HepG2 (cell line): ENCODE data around the gene SCAMP3. TPM values are rescaled to one million over a fixed set of nuclear protein-coding genes. Genes with fewer than 3 reads are reported as not detected.

Source experiments
- GMEB1 ChIP-seq: sonication (generic); formaldehyde crosslinking; IDR thresholded peaks from 2 replicates; pipeline ENCODE4 v1.5.1; 2020; ENCODE audit warnings: missing genetic modification reagents, mild to moderate bottlenecking, borderline replicate concordance
- HMGXB3 ChIP-seq: sonication (generic); formaldehyde crosslinking; IDR thresholded peaks from 2 replicates; pipeline ENCODE4 v1.4.0; 2020; ENCODE audit warnings: missing genetic modification reagents, borderline replicate concordance
- NCOA2 ChIP-seq: sonication (generic); formaldehyde crosslinking; IDR thresholded peaks from 2 replicates; pipeline ENCODE4 v1.8.0; 2022; ENCODE audit warnings: inconsistent platforms
- NFYC ChIP-seq: IDR thresholded peaks from 2 replicates; pipeline ENCODE4 v1.6.1; 2016; ENCODE audit warnings: missing genetic modification reagents, missing compliant biosample characterization
- PHF21A ChIP-seq: sonication (generic); formaldehyde crosslinking; IDR thresholded peaks from 2 replicates; pipeline ENCODE4 v1.5.0; 2020; ENCODE audit warnings: mild to moderate bottlenecking, missing genetic modification reagents
- POLR2A ChIP-seq, 2 experiments: IDR thresholded peaks; 2 replicates each; pipeline ENCODE4 v1.6.1; 2011; ENCODE audit warnings: low read depth in 2 of 2, low read length in 2 of 2, mild to moderate bottlenecking in 1 of 2, moderate library complexity in 1 of 2; ENCODE audit not compliant: insufficient read depth in 1 of 2
- PRDM10 ChIP-seq: sonication (generic); formaldehyde crosslinking; IDR thresholded peaks from 2 replicates; pipeline ENCODE4 v1.4.0; 2020; ENCODE audit warnings: low read depth, missing genetic modification reagents
- PRMT3 ChIP-seq: sonication (generic); formaldehyde crosslinking; IDR thresholded peaks from 2 replicates; pipeline ENCODE4 v1.8.1; 2022; ENCODE audit warnings: low read depth, mild to moderate bottlenecking, moderate library complexity, missing genetic modification reagents, borderline replicate concordance
- PTBP1 ChIP-seq: fragments of 200-400 bp; formaldehyde crosslinking; IDR thresholded peaks from 2 replicates; pipeline ENCODE4 v1.6.1; 2018; ENCODE audit warnings: low read length, low read depth; ENCODE audit not compliant: poor library complexity, severe bottlenecking
- RAD51 ChIP-seq: fragments of 450-650 bp; IDR thresholded peaks from 2 replicates; pipeline ENCODE4 v1.6.1; 2016; ENCODE audit warnings: borderline replicate concordance
- RELA ChIP-seq: sonication (generic); formaldehyde crosslinking; IDR thresholded peaks from 2 replicates; pipeline ENCODE4 v1.4.0; 2020; ENCODE audit warnings: missing genetic modification reagents
- THRA ChIP-seq: sonication (generic); formaldehyde crosslinking; IDR thresholded peaks from 2 replicates; pipeline ENCODE4 v1.4.0; 2020; ENCODE audit warnings: missing genetic modification reagents, borderline replicate concordance
- ZFX ChIP-seq: sonication (generic); formaldehyde crosslinking; IDR thresholded peaks from 2 replicates; pipeline ENCODE4 v1.4.0; 2020; ENCODE audit warnings: mild to moderate bottlenecking, low read depth, missing genetic modification reagents, moderate library complexity
- ZMYM4 ChIP-seq: sonication (generic); formaldehyde crosslinking; IDR thresholded peaks from 2 replicates; pipeline ENCODE4 v1.8.1; 2023; ENCODE audit warnings: mild to moderate bottlenecking, missing genetic modification reagents
- ZNF577 ChIP-seq: sonication (generic); formaldehyde crosslinking; IDR thresholded peaks from 2 replicates; pipeline ENCODE4 v1.4.0; 2020; ENCODE audit warnings: mild to moderate bottlenecking, low read depth, missing genetic modification reagents, borderline replicate concordance
- ZNF83 ChIP-seq: sonication (generic); formaldehyde crosslinking; IDR thresholded peaks from 2 replicates; pipeline ENCODE4 v1.4.0; 2020; ENCODE audit warnings: missing genetic modification reagents, mild to moderate bottlenecking, borderline replicate concordance
- polyA plus RNA-seq, 8 experiments: library from polyadenylated mRNA; depleted of rRNA in 3 of 8; stranded (reverse) in 7 of 8; unstranded in 1 of 8; fragments of >200 nt; fragmentation: Illumina TruSeq in 4 of 8; extraction: Trizol in 4 of 8; gene quantifications; 2 replicates each; pipeline versions ENCODE4 v1.2.1 to v1.2.3, GENCODE V29; 2011 to 2016; ENCODE audit warnings: low read depth in 4 of 8, missing spikeins in 1 of 8, mixed read lengths in 1 of 8; ENCODE audit not compliant: insufficient read depth in 1 of 8
- total RNA-seq, 5 experiments: library from RNA; depleted of rRNA; stranded (reverse); fragments of >200 nt; fragmentation: Illumina TruSeq; extraction: Trizol; gene quantifications; 2 replicates each; pipeline ENCODE4 v1.2.3, GENCODE V29; 2016; ENCODE audit warnings: low read depth in 1 of 5
- TF ChIP-seq, protein P1 (sequence below): sonication (generic); formaldehyde crosslinking; IDR thresholded peaks from 2 replicates; pipeline ENCODE4 v1.8.1; 2023; ENCODE audit warnings: mild to moderate bottlenecking, missing genetic modification reagents

SCAMP3 gene
- total and polyA plus RNA-seq, 2 of the 13 experiments (the other 11 are each of a cell fraction or from before 2014, with no cell fraction given) = 46.8 to 83.3 TPM

DNA sequence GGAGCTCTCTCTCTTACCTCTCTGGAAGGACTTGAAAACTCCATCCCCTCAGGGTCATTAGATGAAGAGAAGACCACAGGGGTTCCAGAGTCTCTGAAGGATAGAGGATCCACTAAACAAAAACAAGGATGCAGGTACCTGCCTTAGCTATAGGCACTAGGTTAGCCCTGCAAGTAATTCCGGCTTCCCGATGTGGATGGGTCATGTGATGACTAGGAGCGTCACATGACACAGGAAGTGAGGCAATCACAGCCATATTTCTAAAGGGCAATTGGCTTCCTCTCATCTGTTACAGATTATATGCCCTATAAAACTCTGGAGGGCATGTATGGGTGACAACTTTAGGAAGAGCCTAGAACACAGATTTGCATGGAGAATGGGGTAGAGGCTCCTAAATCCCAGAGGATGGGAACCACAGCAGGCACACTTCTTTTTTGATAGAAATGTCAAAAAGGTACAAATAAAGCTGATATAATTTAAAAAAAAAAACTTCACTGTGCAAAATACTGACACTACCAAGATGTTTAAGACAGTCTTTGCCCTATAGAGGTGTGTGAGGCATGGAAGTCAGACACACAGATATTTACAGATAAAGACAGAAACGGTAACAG, 21.0 kb downstream of the SCAMP3 start (continued):
- TF ChIP-seq HMGXB3 (CRISPR knock-in tag) (peak; percentile 82), ZNF577 (CRISPR knock-in tag) (no peak), POLR2A (IDR thresholded peaks at IDR 0.05; ENCODE audit: insufficient read depth in 1 of 2, low read depth in 2 of 2, low read length in 2 of 2) (peak in 1 of 2 experiments; percentile 22; a peak in 1 of 4 replicates), RELA (CRISPR knock-in tag) (no peak), PHF21A (CRISPR knock-in tag) (peak; percentile 58; the same call in 1 of the 2 replicates), THRA (CRISPR knock-in tag) (peak; percentile 60; the same call in 1 of the 2 replicates), GMEB1 (peak; percentile 51; the same call in 1 of the 2 replicates), PTBP1 (no peak), ZFX (peak; percentile 49), ZMYM4 (CRISPR knock-in tag) (peak; percentile 56), ZNF83 (CRISPR knock-in tag) (no peak), PRDM10 (0 out of 2 replicates have a peak, but pooled peaks have one; percentile 41), NCOA2 (CRISPR knock-in tag) (0 out of 2 replicates have a peak, but pooled peaks have one; percentile 14), PRMT3 (no peak), NFYC (CRISPR knock-in tag) (peak; percentile 28; the same call in 1 of the 2 replicates), RAD51 (peak; percentile 98)
- TF ChIP-seq, protein P1, sequence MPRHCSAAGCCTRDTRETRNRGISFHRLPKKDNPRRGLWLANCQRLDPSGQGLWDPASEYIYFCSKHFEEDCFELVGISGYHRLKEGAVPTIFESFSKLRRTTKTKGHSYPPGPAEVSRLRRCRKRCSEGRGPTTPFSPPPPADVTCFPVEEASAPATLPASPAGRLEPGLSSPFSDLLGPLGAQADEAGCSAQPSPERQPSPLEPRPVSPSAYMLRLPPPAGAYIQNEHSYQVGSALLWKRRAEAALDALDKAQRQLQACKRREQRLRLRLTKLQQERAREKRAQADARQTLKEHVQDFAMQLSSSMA (CRISPR knock-in tag) = no peak
